Stimulated activated CD8-positive, alpha-beta memory T cell treated with anti-CD3 and anti-CD28 coated beads, Interleukin-7, amount 100 ng/mL, for 24 hours (primary cell): ENCODE data around the gene WDR20.
"Not testable (repeated sequence)": the region's sequence is repeated elsewhere in the genome, so short reads cannot be mapped to it uniquely, and the experiment has no call there.

ENCODE experiments used
- DNase-seq: peaks from one replicate; pipeline ENCODE4 v3.0.0-alpha.2; 2020; ENCODE audit warnings: low read depth

WDR20 gene

DNA sequence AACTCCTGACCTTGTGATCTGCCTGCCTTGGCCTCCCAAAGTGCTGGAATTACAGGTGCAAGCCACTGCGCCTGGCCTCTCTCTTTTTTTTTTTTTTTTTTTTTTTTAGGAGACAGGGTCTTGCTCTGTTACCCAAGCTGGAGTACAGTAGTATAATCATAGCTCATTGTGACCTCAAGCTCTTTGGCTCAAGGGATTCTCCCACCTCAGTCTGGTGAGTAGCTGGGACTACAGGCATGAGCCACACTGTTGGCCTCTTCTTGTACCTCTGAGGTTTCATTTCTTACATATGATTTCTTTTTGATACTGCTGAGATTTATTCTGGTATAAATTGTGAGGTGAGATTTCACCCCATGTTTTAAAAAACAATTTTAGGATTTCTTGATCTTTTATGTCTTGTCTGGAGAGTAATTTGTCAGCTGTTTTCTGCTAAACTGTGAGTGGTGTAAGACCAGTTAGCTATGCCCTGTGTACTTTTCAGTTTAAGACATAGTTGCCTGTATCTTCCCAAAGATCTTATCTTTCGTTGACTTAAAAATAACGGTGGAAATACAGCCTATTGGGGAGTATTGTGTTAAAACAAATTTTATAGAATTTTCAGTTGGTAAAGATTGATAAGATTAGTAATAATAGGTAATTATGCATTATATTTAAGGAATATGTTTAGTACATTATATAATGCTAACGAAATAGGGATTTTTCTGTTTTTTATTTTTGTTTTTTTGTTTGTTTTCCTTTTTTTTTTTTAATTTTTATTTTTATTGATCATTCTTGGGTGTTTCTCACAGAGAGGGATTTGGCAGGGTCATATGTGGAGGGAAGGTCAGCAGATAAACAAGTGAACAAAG, 31.7 kb downstream of the WDR20 start:
- no peak for DNase-seq

DNA sequence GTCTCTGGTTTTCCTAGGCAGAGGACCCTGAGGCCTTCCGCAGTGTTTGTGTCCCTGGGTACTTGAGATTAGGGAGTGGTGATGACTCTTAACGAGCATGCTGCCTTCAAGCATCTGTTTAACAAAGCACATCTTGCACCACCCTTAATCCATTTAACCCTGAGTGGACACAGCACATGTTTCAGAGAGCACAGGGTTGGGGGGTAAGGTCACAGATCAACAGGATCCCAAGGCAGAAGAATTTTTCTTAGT, 32.2 kb downstream of the WDR20 start:
- not testable (repeated sequence) for DNase-seq

GRCh38 chr14:102172721-102173120, 33.0 kb downstream of the WDR20 start:
- DNase-seq: not testable (repeated sequence)

DNA sequence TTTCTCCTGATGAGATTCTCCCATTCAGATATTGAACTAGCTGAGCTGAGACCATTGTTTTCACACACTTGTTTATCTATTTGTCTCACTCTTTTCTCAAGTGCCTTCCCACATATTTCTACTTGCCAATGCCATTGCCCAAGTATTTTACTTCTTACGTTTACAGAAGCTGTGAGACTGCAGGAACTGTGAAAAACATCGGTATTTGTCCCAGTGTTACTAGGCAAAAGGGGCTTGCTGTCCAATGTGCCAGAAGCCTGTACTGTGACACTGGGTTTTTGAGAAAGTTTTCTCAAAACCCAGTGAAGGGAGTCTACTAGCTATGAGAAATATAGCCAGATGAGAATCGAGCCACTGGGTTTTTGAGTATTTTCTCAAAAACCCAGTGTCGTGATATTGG, 37.5 kb downstream of the WDR20 start:
- no peak for DNase-seq

DNA sequence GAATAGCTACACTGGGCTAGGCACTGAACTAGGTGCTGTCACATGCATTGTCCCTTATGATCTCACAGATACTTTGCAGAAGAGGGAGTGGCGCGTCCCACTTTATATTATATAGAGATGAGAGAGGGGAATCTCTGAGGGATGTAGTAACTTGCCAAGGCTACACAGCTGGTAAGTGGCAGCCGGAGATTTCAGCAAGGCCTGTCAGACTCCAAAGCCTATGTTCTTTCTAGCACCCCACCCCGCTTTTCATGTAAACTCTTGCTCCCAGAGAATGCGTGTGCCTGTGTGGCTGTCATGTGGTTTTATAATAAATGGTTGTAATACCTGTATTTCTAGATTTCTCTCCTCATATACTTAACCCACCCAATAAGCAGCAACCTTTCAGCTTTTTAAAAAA, 39.1 kb downstream of the WDR20 start:
- DNase-seq: no peak

- DNase-seq: no peak
Measured at GRCh38 chr14:102180248-102180998, 40.7 kb downstream of the WDR20 start.

GRCh38 chr14:102181187-102181586, 41.5 kb downstream of the WDR20 start:
- DNase-seq: no peak

GRCh38 chr14:102182190-102182589, 42.5 kb downstream of the WDR20 start:
- DNase-seq: no peak

DNA sequence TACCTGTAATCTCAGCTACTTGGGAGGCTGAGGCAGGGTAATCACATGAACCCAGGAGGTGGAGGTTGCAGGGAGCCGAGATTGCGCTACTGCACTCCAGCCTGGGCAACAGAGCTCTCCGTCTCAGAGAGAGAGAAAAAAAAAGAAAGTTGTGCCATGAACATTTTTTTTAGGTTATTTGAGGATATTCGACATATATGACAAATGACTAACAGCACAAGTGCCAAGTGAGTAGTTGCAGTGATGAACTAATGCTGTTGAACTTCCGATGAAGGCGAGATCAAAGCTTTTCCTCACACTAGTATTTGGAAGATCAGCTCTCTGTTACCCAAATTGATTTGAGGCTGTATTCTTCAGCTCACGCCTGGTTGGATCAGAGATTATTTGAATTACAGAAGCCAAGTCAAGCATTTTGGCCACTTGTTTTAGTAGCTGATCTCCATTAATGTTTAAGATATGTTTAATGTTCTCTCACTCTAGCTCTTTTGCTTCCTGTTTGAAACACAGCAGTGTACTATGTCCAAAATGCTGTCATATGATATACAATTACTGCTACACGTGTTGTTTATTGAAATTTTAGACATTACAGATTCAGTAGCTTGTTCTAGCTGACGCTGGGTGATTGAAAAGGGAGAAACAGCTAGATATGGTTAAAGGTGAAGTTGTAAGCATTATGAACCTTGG, 43.4 kb downstream of the WDR20 start:
- DNase-seq: no peak

GRCh38 chr14:102183886-102184285, 44.2 kb downstream of the WDR20 start:
- DNase-seq: no peak

DNA sequence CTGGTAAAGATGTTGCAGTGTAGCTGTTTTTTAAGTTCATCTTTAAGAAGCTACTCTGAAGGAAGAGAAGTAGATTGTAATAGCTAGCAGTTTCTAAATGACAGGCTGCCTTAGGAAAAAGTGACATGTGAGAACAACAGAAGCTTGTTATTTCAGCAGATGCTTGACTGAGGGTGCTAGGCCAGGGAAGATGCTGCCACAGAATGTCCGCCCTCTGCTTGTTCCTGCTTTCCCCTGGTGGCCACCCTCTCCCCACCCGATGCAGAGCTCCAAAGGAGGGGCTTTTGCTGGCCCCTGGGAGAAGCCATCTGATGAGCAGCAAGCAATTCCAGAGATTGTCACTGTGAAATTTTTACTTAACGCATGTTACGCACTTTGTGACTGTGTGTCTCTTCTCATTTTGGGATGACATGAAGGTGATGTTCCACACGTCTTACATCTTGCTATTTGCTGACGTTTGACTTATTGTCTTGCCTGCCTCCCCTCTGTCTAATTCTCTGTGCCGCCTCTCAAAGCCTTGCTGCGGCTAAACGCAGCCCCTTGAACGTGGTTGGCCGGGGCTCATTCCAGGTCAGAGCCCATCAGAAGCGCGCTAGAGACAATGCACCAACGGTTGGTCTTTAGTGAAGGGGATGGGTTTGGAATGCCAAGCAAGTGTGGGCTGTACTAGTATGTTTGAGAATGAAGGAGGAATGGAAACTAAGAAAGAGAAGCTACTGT, 44.8 kb downstream of the WDR20 start:
- DNase-seq: no peak

- DNase-seq: no peak
Measured at GRCh38 chr14:102185360-102185759, 45.7 kb downstream of the WDR20 start.

DNA sequence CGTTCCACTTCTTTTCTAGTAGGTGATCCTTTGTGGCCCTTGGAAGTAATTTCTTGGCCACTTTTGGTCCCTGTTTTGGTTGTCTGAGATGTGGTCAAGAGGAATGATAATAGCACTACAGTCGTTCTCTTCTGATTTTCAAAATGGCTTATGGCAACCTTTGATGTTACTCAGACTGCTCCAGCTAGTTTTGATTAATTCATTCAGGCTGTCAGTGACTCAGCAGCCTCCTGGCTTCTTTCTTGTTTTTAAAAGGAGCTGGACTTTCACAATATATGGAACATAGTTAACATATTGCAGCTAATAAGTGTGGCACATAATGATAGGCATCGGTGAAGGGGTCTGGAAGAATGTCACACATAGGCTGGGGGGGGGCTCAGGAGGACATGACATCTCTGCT, 47.3 kb downstream of the WDR20 start:
- no peak for DNase-seq

GRCh38 chr14:102187568-102188001, 47.9 kb downstream of the WDR20 start:
- DNase-seq: no peak

DNA sequence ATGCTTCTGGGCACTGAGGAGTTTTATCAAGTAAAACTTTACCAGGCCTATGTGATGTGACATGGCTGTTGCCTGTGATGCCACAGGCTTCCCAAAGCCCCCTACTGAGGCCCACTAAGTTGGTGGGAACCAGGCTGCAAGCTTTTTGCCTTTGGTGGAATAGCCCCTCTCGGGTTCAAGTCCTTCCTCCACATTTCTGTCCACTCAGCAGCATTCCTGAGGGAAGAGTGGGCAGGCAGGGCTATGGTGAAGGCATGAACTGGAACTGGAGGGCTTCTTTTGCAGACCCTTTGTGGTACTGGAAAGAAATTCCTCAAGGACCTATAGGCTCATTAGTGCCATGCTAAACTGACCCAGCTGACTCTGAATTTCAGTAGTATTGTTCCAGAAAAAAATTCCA, 48.5 kb downstream of the WDR20 start:
- no peak for DNase-seq

DNA sequence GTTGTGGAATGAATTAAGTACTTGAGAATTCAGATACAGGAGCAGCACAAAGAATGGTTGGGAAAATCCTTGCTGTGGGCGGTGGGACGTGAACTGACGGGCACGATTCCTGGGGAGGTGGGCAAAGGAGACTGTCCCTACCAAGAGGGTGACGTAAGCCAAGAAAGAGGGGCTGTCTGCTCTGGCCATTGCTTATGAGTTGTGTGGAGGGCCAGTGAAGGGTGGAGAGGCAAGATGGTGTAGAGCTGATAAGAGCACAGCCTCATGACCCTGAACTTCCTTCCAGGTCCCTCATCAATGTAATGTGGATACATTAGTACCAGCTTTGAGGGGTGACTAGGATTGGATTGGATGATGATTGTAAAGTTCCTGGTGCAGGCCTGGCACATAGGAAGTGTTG, 50.2 kb downstream of the WDR20 start:
- DNase-seq: no peak

DNA sequence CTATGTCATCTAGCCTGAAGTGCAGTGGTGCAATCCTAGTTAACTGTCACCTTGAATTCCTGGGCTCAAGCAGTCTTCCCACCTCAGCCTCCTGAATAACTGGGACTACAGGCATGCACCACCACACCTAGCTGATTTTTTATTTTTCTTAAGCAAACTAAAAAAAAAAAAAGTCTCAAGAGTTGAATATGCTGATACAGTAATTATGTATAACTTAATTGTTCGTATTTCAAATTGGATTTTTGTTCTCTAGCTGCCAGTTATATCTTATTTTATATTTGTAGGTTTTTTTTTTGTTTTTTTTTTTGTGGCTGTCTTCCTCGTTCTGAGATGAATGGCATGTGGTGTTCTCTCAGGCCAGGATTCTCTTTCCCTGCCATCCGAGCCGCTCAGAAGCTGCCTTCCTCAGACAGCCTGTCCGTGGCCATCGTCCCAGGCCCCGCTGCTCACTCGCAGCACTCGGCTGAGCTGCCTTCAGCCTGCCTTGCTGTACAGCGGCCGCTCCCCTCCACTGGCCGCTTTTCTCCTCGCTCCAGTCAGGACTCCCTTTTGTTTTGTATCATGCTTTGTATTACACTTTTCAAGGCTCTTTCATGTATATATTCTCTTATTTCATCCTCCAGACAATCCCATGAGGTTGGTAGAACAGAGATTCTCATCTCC, 53.3 kb downstream of the WDR20 start:
- no peak for DNase-seq

- no peak for DNase-seq
Measured at GRCh38 chr14:102194856-102195255, 55.2 kb downstream of the WDR20 start.

DNA sequence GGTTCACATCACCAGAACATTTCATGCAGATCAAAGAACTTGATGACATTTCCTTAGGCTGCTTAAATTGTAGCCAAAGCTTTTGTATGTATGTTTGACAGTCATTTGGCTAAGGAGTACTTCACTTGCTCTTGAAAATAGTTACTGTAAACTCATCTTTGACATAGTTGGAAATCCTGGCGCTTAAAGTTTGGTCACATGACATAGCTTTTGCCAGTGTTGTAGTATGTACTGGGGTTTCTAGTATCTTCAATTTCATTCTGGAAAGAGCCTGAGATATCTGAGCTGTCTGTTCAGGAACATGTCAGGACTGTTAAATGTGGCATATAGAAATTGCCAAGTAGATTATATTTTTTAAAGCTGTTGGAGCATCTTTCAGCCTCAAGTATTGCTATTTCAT, 55.7 kb downstream of the WDR20 start:
- DNase-seq: no peak

- DNase-seq: no peak
Measured at GRCh38 chr14:102196039-102196901, 56.6 kb downstream of the WDR20 start.

- no peak for DNase-seq
Measured at GRCh38 chr14:102196902-102197230, 57.2 kb downstream of the WDR20 start.
